Peyer's patch (tissue), 4 donors: Measurements from ENCODE around the gene ZNF503.

Experiments used
- CTCF ChIP-seq, 6 experiments: fragments of 450-650 bp in 4 of 6; fragments of 200-600 bp in 2 of 6; sonication (generic) in 1 of 6; IDR thresholded peaks; one replicate each; pipeline ENCODE4 v1.5.1; 2017 to 2019; ENCODE audit warnings: antibody characterized with exemption in 6 of 6, mild to moderate bottlenecking in 3 of 6, moderate library complexity in 1 of 6
- POLR2A ChIP-seq, 2 donors: fragments of 450-650 bp; IDR thresholded peaks; one replicate each; pipeline ENCODE4 v1.5.1; 2017; ENCODE audit warnings: antibody characterized with exemption in 2 of 2, mild to moderate bottlenecking in 2 of 2, moderate library complexity in 2 of 2

GRCh38 chr10:75363431-75363830 lies 38.1 kb downstream of the ZNF503 start:
- TF ChIP-seq CTCF (IDR thresholded peaks at IDR 0.05) (no peak), POLR2A (IDR thresholded peaks at IDR 0.05) (no peak)
